ENCODE data around the gene MRPL46.

- TF ChIP-seq POLR2A (IDR thresholded peaks at IDR 0.05): no peak
- TF ChIP-seq CTCF (IDR thresholded peaks at IDR 0.05): no peak
Observed at GRCh38 chr15:88430051-88430450, 37.1 kb downstream of the MRPL46 start.

All from transverse colon (tissue), 3 donors.